Measurements from ENCODE around the gene MYH15.

Gene MYH15

DNA sequence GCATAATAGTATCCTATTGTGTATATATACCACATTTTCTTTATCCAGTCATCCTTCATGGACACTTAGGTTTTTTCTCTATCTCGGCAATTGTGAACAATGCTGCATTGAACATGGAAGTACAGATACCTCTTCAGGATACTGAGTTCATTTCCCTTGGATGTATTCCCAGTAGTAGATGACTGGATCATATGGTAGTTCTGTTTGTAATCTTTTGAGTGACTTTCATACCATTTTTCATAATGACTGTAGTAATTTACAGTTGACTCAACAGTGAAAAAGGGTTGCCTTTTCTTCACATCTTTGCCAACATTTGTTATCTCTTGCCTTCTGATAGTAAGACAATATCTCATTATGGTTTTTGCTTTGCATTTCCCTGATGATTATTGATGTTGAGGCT is 21.8 kb downstream of the MYH15 start:
- WGBS (ENCODE audit: insufficient coverage): no CpG with 5 or more reads among the region's 1 CpG
- Histone ChIP-seq H3K27ac (ENCODE audit: insufficient read depth in 1 of 2, low read depth in 1 of 2, low read length in 2 of 2, poor library complexity in 1 of 2, severe bottlenecking in 2 of 2) (no peak overlapping the region), H3K9me3 (ENCODE audit: control extremely low read depth in 1 of 5, control insufficient read depth in 4 of 5, insufficient read depth in 2 of 5, low read depth in 1 of 5, low read length in 4 of 5) (no peaks in the 10 kb centered on the region), H3K27me3 (replicated peaks in 2 of 5; ENCODE audit: control insufficient read depth in 4 of 5, insufficient read depth in 5 of 5, low read length in 4 of 5) (no peaks in the 10 kb centered on the region), H3K36me3 (ENCODE audit: control insufficient read depth in 4 of 4, insufficient read depth in 4 of 4, low read length in 3 of 4) (no peaks in the 10 kb centered on the region), H3K4me1 (ENCODE audit: control extremely low read depth in 1 of 4, control insufficient read depth in 4 of 4, insufficient read depth in 4 of 4, low read length in 3 of 4) (peaks cover 0 to 9% (median 1%) of the 10 kb centered on the region in 4 experiments), H3K4me3 (ENCODE audit: control insufficient read depth in 1 of 7, extremely low read depth in 1 of 7, insufficient read depth in 4 of 7, low read depth in 2 of 7, low read length in 6 of 7) (no peak overlapping the region)
- no peak for DNase-seq
- CTCF ChIA-PET: interaction anchor here (0.9 to 9.1 kb wide), 11 partner anchors 9 to 431 kb away, joined by 3 to 117 read pairs (median 6); no protein-coding TSS in a partner anchor
- POLR2A ChIA-PET: no interaction called here

DNA sequence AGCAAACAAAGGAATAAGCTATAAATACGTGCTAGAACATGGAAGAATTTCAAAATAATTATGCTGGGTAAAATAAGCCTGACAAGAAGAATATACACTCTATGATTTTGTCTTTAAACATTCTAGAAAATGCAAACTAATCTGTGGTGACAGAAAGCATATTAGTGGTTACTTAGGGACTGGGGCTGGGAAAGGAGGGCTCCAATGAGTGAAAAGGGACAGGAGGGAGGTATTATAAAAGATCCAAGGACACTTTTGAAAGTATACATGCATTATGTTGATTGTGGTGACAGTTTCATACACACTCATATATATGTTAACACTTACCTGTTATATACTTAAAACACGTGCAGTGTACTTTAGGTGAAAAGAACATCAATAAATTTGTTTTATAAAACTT is 23.0 kb downstream of the MYH15 start:
- no peak overlapping the region for H3K27ac ChIP-seq (ENCODE audit: insufficient read depth in 1 of 2, low read depth in 1 of 2, low read length in 2 of 2, poor library complexity in 1 of 2, severe bottlenecking in 2 of 2)
- H3K9me3 ChIP-seq (ENCODE audit: control extremely low read depth in 1 of 5, control insufficient read depth in 4 of 5, insufficient read depth in 2 of 5, low read depth in 1 of 5, low read length in 4 of 5): no peaks in the 10 kb centered on the region
- POLR2A ChIA-PET: no interaction called here
- CTCF ChIA-PET: interaction anchor here (0.6 to 9.1 kb wide), 9 partner anchors 8 to 786 kb away, joined by 3 to 117 read pairs (median 5); no protein-coding TSS in a partner anchor
- DNase-seq: peak in 2 of 3 donors; percentile 15 to 25
- peaks cover 0 to 9% (median 1%) of the 10 kb centered on the region in 4 experiments for H3K4me1 ChIP-seq (ENCODE audit: control extremely low read depth in 1 of 4, control insufficient read depth in 4 of 4, insufficient read depth in 4 of 4, low read length in 3 of 4)
- no peak overlapping the region for H3K4me3 ChIP-seq (ENCODE audit: control insufficient read depth in 1 of 7, extremely low read depth in 1 of 7, insufficient read depth in 4 of 7, low read depth in 2 of 7, low read length in 6 of 7)
- no peaks in the 10 kb centered on the region for H3K36me3 ChIP-seq (ENCODE audit: control insufficient read depth in 4 of 4, insufficient read depth in 4 of 4, low read length in 3 of 4)
- no peaks in the 10 kb centered on the region for H3K27me3 ChIP-seq (replicated peaks in 2 of 5; ENCODE audit: control insufficient read depth in 4 of 5, insufficient read depth in 5 of 5, low read length in 4 of 5)
- WGBS (ENCODE audit: insufficient coverage): no CpG with 5 or more reads among the region's 2 CpGs

DNA sequence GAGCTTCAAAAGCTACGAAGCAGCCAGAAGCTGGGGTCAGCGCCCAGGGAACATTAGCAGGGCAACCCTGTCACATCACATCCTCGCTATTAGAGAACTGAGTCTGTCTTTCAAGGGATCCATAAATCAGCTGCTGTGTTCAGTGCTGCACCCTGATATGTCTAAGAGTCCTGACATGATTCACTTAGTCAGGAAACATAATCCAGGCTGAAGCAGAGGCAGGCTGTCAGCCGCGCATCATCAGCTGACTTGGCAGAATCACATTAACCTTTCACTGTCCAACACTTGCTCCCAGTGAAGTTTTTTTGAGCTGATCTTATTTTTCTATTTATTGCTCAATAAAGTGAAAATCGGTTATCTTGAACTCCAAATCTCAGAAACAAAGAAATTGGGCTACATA is 23.5 kb downstream of the MYH15 start:
- H3K27ac ChIP-seq (ENCODE audit: insufficient read depth in 1 of 2, low read depth in 1 of 2, low read length in 2 of 2, poor library complexity in 1 of 2, severe bottlenecking in 2 of 2): no peak overlapping the region
- ChIA-PET POLR2A (no interaction called here), CTCF (interaction anchor here (0.6 to 9.1 kb wide), 9 partner anchors 7 to 787 kb away, joined by 3 to 117 read pairs (median 5); no protein-coding TSS in a partner anchor)
- no peaks in the 10 kb centered on the region for H3K9me3 ChIP-seq (ENCODE audit: control extremely low read depth in 1 of 5, control insufficient read depth in 4 of 5, insufficient read depth in 2 of 5, low read depth in 1 of 5, low read length in 4 of 5)
- WGBS (ENCODE audit: insufficient coverage): 3% methylated on average over 5 of the region's 6 CpGs
- H3K4me3 ChIP-seq (ENCODE audit: control insufficient read depth in 1 of 7, extremely low read depth in 1 of 7, insufficient read depth in 4 of 7, low read depth in 2 of 7, low read length in 6 of 7): peak overlapping the region in 2 of 7 experiments; percentile 26 to 35
- DNase-seq: peak; percentile 26 to 79 (median 68)
- no peaks in the 10 kb centered on the region for H3K36me3 ChIP-seq (ENCODE audit: control insufficient read depth in 4 of 4, insufficient read depth in 4 of 4, low read length in 3 of 4)
- peaks cover 0 to 9% (median 1%) of the 10 kb centered on the region in 4 experiments for H3K4me1 ChIP-seq (ENCODE audit: control extremely low read depth in 1 of 4, control insufficient read depth in 4 of 4, insufficient read depth in 4 of 4, low read length in 3 of 4)
- H3K27me3 ChIP-seq (replicated peaks in 2 of 5; ENCODE audit: control insufficient read depth in 4 of 5, insufficient read depth in 5 of 5, low read length in 4 of 5): no peaks in the 10 kb centered on the region

DNA sequence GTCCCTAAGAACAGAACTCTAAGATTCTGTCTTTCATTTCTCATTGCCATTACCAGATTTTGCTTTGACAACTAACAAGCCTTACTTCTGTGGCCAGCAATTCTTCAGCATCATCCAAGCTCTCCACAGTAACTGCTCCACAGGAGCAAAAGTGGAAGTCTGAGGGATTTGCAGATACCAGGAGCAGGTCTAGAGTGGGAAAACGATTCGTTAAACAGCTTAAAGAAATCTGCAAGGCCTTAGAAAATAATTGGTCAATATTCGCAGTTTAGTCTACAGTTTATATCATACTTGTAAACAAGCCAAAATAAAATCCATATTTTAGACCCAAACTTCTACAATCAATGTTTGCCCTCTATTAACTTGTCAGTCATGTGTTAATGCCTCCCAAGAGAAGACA is 24.1 kb downstream of the MYH15 start:
- WGBS (ENCODE audit: insufficient coverage): 100% methylated on average over 3 of the region's 3 CpGs
- Histone ChIP-seq H3K36me3 (ENCODE audit: control insufficient read depth in 4 of 4, insufficient read depth in 4 of 4, low read length in 3 of 4) (no peaks in the 10 kb centered on the region), H3K27ac (ENCODE audit: insufficient read depth in 1 of 2, low read depth in 1 of 2, low read length in 2 of 2, poor library complexity in 1 of 2, severe bottlenecking in 2 of 2) (no peak overlapping the region), H3K4me1 (ENCODE audit: control extremely low read depth in 1 of 4, control insufficient read depth in 4 of 4, insufficient read depth in 4 of 4, low read length in 3 of 4) (peaks cover 0 to 9% (median 1%) of the 10 kb centered on the region in 4 experiments), H3K9me3 (ENCODE audit: control extremely low read depth in 1 of 5, control insufficient read depth in 4 of 5, insufficient read depth in 2 of 5, low read depth in 1 of 5, low read length in 4 of 5) (no peaks in the 10 kb centered on the region), H3K4me3 (ENCODE audit: control insufficient read depth in 1 of 7, extremely low read depth in 1 of 7, insufficient read depth in 4 of 7, low read depth in 2 of 7, low read length in 6 of 7) (no peak overlapping the region), H3K27me3 (replicated peaks in 2 of 5; ENCODE audit: control insufficient read depth in 4 of 5, insufficient read depth in 5 of 5, low read length in 4 of 5) (no peaks in the 10 kb centered on the region)
- ChIA-PET CTCF (interaction anchor here (1.2 to 9.1 kb wide), 6 partner anchors 7 to 72 kb away, joined by 3 to 117 read pairs (median 4); no protein-coding TSS in a partner anchor), POLR2A (no interaction called here)
- no peak for DNase-seq

DNA sequence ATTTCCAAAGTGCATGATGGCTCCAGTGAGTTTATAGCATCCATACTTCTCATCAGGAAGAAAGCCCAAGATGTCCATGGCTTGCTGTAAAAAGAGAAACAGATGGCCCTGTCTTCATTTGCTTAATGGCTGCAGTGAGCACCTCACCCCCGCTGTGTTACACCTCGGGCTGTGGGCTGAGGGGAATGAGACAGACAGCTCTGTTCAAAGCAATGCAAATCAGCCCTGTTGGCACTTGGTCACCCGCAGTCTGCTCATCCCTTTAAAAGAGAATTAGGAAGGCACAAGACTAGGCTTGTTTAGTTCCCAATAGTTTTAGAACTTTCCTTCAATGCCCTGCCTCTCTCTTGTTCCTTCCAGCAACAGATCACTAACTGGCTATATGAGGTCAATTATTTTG is 25.2 kb downstream of the MYH15 start:
- no peaks in the 10 kb centered on the region for H3K36me3 ChIP-seq (ENCODE audit: control insufficient read depth in 4 of 4, insufficient read depth in 4 of 4, low read length in 3 of 4)
- no peaks in the 10 kb centered on the region for H3K9me3 ChIP-seq (ENCODE audit: control extremely low read depth in 1 of 5, control insufficient read depth in 4 of 5, insufficient read depth in 2 of 5, low read depth in 1 of 5, low read length in 4 of 5)
- peaks cover 0 to 9% (median 1%) of the 10 kb centered on the region in 4 experiments for H3K4me1 ChIP-seq (ENCODE audit: control extremely low read depth in 1 of 4, control insufficient read depth in 4 of 4, insufficient read depth in 4 of 4, low read length in 3 of 4)
- 100% methylated on average over 3 of the region's 3 CpGs for WGBS (ENCODE audit: insufficient coverage)
- no peak overlapping the region for H3K27ac ChIP-seq (ENCODE audit: insufficient read depth in 1 of 2, low read depth in 1 of 2, low read length in 2 of 2, poor library complexity in 1 of 2, severe bottlenecking in 2 of 2)
- H3K27me3 ChIP-seq (replicated peaks in 2 of 5; ENCODE audit: control insufficient read depth in 4 of 5, insufficient read depth in 5 of 5, low read length in 4 of 5): no peaks in the 10 kb centered on the region
- CTCF ChIA-PET: interaction anchor here (9.1 kb wide), 1 partner anchor 69 kb away, joined by 117 read pairs; no protein-coding TSS in a partner anchor
- H3K4me3 ChIP-seq (ENCODE audit: control insufficient read depth in 1 of 7, extremely low read depth in 1 of 7, insufficient read depth in 4 of 7, low read depth in 2 of 7, low read length in 6 of 7): no peak overlapping the region
- DNase-seq: no peak
- POLR2A ChIA-PET: no interaction called here

DNA sequence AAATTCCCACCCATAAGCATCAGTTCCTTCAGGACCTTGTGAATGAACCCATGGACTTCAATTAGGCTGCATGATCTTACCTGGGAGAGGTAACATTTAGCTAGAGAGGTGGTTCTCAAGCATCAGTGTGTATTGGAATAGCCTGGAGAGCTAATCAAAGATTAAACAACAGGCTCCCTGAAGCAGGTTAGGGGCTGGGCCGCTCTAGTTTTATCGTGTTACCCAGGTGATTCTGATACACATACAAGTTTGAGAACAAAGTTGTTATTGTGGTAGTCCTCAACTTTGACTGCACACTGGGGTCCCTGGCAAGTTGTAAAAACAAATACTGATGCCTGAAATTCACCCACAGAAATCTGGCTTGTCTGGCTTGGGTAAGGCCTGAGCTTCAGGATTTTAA is 31.2 kb downstream of the MYH15 start:
- ChIA-PET CTCF (interaction anchor here (1.0 to 5.1 kb wide), 7 partner anchors 9 to 551 kb away, joined by 3 to 46 read pairs (median 4); no protein-coding TSS in a partner anchor), POLR2A (no interaction called here)
- H3K9me3 ChIP-seq (ENCODE audit: control extremely low read depth in 1 of 5, control insufficient read depth in 4 of 5, insufficient read depth in 2 of 5, low read depth in 1 of 5, low read length in 4 of 5): no peaks in the 10 kb centered on the region
- no peak for DNase-seq
- 100% methylated on average over 2 of the region's 2 CpGs for WGBS (ENCODE audit: insufficient coverage)
- H3K4me1 ChIP-seq (ENCODE audit: control extremely low read depth in 1 of 4, control insufficient read depth in 4 of 4, insufficient read depth in 4 of 4, low read length in 3 of 4): no peaks in the 10 kb centered on the region
- no peak overlapping the region for H3K27ac ChIP-seq (ENCODE audit: insufficient read depth in 1 of 2, low read depth in 1 of 2, low read length in 2 of 2, poor library complexity in 1 of 2, severe bottlenecking in 2 of 2)
- H3K36me3 ChIP-seq (ENCODE audit: control insufficient read depth in 4 of 4, insufficient read depth in 4 of 4, low read length in 3 of 4): no peaks in the 10 kb centered on the region
- no peaks in the 10 kb centered on the region for H3K27me3 ChIP-seq (replicated peaks in 2 of 5; ENCODE audit: control insufficient read depth in 4 of 5, insufficient read depth in 5 of 5, low read length in 4 of 5)
- H3K4me3 ChIP-seq (ENCODE audit: control insufficient read depth in 1 of 7, extremely low read depth in 1 of 7, insufficient read depth in 4 of 7, low read depth in 2 of 7, low read length in 6 of 7): no peak overlapping the region

DNA sequence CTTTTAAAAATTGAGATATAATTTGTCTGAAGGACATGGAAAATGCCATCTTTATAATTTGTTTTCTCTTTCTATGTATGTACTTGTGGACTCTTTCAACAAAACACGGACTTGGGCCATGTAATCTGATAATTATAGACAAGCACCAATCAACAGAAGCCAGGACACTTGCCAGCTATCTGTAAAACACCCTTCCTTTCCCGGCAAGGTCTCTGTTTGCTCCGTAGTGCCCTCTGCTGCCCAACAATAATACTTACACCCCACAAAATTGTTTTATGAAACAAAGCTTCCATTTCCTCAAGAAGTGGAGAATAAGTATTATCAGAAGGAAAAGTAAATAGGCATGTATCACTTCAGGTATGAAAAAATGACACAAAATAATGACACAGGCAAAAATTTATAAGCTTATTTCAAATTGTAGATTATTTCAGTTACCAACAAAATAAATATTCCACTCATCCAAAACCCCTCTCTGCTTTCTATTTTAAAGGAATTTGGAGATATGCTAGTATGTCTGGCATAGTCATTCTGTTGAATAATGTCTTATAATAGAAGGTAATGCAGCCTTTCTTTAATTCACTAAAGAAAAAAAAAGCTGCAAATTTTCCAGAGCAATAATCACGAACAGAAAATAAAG is 32.8 kb downstream of the MYH15 start:
- ChIA-PET CTCF (interaction anchor here (0.6 to 5.1 kb wide), 16 partner anchors 9 to 818 kb away, joined by 3 to 46 read pairs (median 3); no protein-coding TSS in a partner anchor), POLR2A (no interaction called here)
- Histone ChIP-seq H3K27me3 (replicated peaks in 2 of 5; ENCODE audit: control insufficient read depth in 4 of 5, insufficient read depth in 5 of 5, low read length in 4 of 5) (no peaks in the 10 kb centered on the region), H3K4me1 (ENCODE audit: control extremely low read depth in 1 of 4, control insufficient read depth in 4 of 4, insufficient read depth in 4 of 4, low read length in 3 of 4) (no peaks in the 10 kb centered on the region), H3K36me3 (ENCODE audit: control insufficient read depth in 4 of 4, insufficient read depth in 4 of 4, low read length in 3 of 4) (no peaks in the 10 kb centered on the region), H3K4me3 (ENCODE audit: control insufficient read depth in 1 of 7, extremely low read depth in 1 of 7, insufficient read depth in 4 of 7, low read depth in 2 of 7, low read length in 6 of 7) (no peak overlapping the region), H3K27ac (ENCODE audit: insufficient read depth in 1 of 2, low read depth in 1 of 2, low read length in 2 of 2, poor library complexity in 1 of 2, severe bottlenecking in 2 of 2) (no peak overlapping the region), H3K9me3 (ENCODE audit: control extremely low read depth in 1 of 5, control insufficient read depth in 4 of 5, insufficient read depth in 2 of 5, low read depth in 1 of 5, low read length in 4 of 5) (no peaks in the 10 kb centered on the region)
- no CpG with 5 or more reads among the region's 4 CpGs for WGBS (ENCODE audit: insufficient coverage)
- DNase-seq: peak; percentile 70 to 81 (median 77)
